ENCODE measurements around the gene LARGE2. TPM values are rescaled to one million over a fixed set of nuclear protein-coding genes. Genes with fewer than 3 reads are reported as not detected.
A peak's percentile ranks its signal among the peaks of the same experiment; 100 is the strongest.
"Not testable (repeated sequence)": the region's sequence is repeated elsewhere in the genome, so short reads cannot be mapped to it uniquely, and the experiment has no call there.

Gene LARGE2
- total RNA-seq, 4 donors from 2014 or later = 0.17 TPM; not detected in 3

DNA sequence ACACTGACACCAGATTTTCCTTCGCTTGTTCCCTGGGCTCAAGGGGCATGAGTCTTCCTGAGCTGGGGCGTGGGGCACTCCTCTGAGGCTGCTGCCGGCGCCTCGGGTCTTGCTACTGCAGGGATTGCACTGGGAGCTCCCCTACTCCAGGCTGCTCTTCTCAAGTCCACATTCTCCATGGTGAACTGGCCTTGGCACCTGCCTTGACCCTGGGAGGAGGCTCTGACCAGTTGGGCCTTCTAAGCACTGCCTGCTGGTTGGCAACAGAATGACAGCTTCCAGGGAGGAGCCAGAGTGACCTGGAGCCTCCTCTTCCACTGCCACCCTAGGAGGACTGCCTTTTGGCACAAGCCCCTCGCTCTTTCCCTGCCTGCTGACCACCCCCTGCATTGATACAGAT lies 24.9 kb upstream of the LARGE2 start:
- WGBS = 92% methylated on average over 5 of the region's 6 CpGs
- Histone ChIP-seq H3K36me3 (peaks cover 0 to 6% (median 4%) of the 10 kb centered on the region in 4 donors), H3K27me3 (peaks cover 0 to 25% (median 0%) of the 10 kb centered on the region in 4 donors), H3K9me3 (no peaks in the 10 kb centered on the region), H3K27ac (replicated peaks in 1 of 4) (no peak overlapping the region), H3K4me3 (no peak overlapping the region), H3K4me1 (peaks cover 20 to 31% (median 26%) of the 10 kb centered on the region in 4 donors)
- no peak for DNase-seq (ENCODE audit: extremely low spot score)
- intact Hi-C loops (cut with DNase I) = no loop called here
- TF ChIP-seq, protein P1, sequence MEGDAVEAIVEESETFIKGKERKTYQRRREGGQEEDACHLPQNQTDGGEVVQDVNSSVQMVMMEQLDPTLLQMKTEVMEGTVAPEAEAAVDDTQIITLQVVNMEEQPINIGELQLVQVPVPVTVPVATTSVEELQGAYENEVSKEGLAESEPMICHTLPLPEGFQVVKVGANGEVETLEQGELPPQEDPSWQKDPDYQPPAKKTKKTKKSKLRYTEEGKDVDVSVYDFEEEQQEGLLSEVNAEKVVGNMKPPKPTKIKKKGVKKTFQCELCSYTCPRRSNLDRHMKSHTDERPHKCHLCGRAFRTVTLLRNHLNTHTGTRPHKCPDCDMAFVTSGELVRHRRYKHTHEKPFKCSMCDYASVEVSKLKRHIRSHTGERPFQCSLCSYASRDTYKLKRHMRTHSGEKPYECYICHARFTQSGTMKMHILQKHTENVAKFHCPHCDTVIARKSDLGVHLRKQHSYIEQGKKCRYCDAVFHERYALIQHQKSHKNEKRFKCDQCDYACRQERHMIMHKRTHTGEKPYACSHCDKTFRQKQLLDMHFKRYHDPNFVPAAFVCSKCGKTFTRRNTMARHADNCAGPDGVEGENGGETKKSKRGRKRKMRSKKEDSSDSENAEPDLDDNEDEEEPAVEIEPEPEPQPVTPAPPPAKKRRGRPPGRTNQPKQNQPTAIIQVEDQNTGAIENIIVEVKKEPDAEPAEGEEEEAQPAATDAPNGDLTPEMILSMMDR (IDR thresholded peaks at IDR 0.05) = no peak
- TF ChIP-seq POLR2AphosphoS5 (IDR thresholded peaks at IDR 0.05) (no peak), EP300 (IDR thresholded peaks at IDR 0.05) (no peak)

DNA sequence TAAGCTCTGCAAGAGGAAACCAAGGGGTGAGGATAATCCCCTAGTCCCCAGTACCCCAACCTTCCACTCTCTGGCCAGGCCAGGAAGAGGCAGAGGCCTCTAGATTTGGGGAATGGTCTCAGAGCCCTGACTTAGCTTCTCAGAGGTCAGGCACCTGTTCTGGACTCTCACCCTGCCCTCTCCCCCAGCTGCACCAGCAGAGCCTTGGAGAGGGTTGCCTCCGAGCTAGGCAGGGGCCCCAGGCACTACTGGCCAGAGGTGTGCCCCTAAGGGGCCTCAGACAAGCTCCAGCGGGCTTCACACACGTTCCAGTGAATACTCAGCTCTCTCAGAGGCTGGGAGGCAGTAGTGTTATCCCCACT lies 23.4 kb upstream of the LARGE2 start:
- TF ChIP-seq EP300 (IDR thresholded peaks at IDR 0.05) (no peak), POLR2A (IDR thresholded peaks at IDR 0.05; ENCODE audit: low read depth) (no peak), POLR2AphosphoS5 (IDR thresholded peaks at IDR 0.05) (no peak)
- TF ChIP-seq, protein P1 (IDR thresholded peaks at IDR 0.05) = no peak
- H3K36me3 ChIP-seq = peaks cover 0 to 21% (median 17%) of the 10 kb centered on the region in 4 donors
- H3K4me1 ChIP-seq = peaks cover 20 to 31% (median 26%) of the 10 kb centered on the region in 4 donors
- intact Hi-C loops (cut with DNase I) = no loop called here
- 20% methylated on average over 3 of the region's 3 CpGs for WGBS
- H3K27me3 ChIP-seq = peaks cover 0 to 25% (median 0%) of the 10 kb centered on the region in 4 donors
- peak overlapping the region; percentile 62 to 79 (median 69) for H3K27ac ChIP-seq (replicated peaks in 1 of 4)
- H3K9me3 ChIP-seq = no peaks in the 10 kb centered on the region
- H3K4me3 ChIP-seq = peak overlapping the region; percentile 61 to 84 (median 66)
- DNase-seq (ENCODE audit: extremely low spot score) = no peak

DNA sequence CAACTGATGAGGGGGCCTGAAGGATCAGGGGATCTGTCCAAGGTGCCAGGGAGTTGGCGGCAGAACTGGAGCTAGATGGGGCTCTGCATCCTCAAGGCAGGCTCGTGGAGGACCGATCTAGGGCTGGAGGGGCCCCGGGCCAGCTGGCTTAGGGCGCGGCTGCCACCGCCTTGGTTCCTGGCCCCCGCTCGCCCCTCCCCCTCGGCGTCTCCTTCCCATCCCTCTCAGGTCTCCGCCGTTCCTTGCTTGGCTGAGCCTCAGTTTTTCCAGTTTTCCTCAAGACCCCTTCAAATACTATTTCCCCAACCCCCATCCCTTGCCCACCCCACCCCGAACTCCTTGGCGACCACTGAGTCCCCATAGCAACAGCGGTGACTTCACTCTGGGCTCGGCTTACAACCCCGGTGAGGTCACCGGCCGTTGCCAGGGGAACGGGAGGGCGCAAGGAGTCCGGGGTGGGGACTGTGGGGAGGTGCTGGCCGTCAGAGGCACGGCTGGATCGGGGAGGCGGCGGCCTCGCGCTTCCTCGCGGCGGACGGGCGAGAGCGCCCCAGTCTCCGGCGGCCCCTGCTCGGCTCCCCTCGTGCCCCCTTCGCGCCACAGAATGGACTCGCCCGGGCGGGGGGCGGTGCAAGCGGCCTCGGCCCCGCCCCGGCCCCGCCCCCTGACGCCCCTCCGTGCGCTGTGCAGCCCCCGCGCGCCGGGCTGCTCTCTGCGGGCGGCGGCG lies 22.8 kb upstream of the LARGE2 start:
- TF ChIP-seq, protein P1 (IDR thresholded peaks at IDR 0.05) = no peak
- no peak for TF ChIP-seq EP300 (IDR thresholded peaks at IDR 0.05)
- TF ChIP-seq POLR2A (IDR thresholded peaks at IDR 0.05; ENCODE audit: low read depth) = no peak
- TF ChIP-seq POLR2AphosphoS5 (IDR thresholded peaks at IDR 0.05) = peak; percentile 32 to 54
- Histone ChIP-seq H3K4me1 (peaks cover 20 to 31% (median 26%) of the 10 kb centered on the region in 4 donors), H3K27ac (replicated peaks in 1 of 4) (peak overlapping the region; percentile 62 to 79 (median 69)), H3K27me3 (peaks cover 0 to 21% (median 0%) of the 10 kb centered on the region in 4 donors), H3K36me3 (peaks cover 0 to 27% (median 23%) of the 10 kb centered on the region in 4 donors), H3K4me3 (peak overlapping the region; percentile 61 to 84 (median 66)), H3K9me3 (no peaks in the 10 kb centered on the region)
- no peak for DNase-seq (ENCODE audit: extremely low spot score)
- under 1% methylated on average over 45 of the region's 62 CpGs for WGBS
- intact Hi-C loops (cut with DNase I) = no loop called here

DNA sequence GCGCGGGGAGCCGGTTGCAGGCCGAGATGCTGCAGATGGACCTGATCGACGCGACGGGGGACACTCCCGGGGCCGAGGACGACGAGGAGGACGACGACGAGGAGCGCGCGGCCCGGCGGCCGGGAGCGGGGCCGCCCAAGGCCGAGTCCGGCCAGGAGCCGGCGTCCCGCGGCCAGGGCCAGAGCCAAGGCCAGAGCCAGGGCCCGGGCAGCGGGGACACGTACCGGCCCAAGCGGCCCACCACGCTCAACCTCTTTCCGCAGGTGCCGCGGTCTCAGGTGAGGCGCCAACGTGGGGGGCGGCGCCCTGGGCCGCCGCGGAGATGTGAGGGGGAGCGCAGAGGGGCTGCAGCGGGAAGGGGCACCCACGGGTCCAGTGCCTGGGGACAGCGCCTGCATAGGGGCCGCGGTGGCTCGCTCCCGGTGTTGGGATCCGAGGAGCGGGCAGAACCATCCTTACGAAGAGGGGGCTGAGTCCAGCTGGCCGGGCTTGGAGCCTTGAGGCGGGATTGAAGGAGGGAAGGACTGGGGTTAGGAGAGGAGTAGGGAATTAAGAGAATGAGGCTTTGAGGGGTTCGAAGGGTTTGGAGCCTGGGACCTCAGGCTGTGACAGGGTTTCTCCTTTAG lies 22.2 kb upstream of the LARGE2 start:
- H3K27ac ChIP-seq (replicated peaks in 1 of 4) = peak overlapping the region; percentile 62 to 79 (median 69)
- peak overlapping the region; percentile 61 to 84 (median 66) for H3K4me3 ChIP-seq
- H3K9me3 ChIP-seq; intact Hi-C loops (cut with DNase I); DNase-seq (ENCODE audit: extremely low spot score): not testable (repeated sequence)
- H3K27me3 ChIP-seq = peaks cover 0 to 14% (median 0%) of the 10 kb centered on the region in 4 donors
- 3% methylated on average over 22 of the region's 59 CpGs for WGBS
- H3K4me1 ChIP-seq = peaks cover 20 to 31% (median 26%) of the 10 kb centered on the region in 4 donors
- H3K36me3 ChIP-seq = peaks cover 0 to 34% (median 27%) of the 10 kb centered on the region in 4 donors

DNA sequence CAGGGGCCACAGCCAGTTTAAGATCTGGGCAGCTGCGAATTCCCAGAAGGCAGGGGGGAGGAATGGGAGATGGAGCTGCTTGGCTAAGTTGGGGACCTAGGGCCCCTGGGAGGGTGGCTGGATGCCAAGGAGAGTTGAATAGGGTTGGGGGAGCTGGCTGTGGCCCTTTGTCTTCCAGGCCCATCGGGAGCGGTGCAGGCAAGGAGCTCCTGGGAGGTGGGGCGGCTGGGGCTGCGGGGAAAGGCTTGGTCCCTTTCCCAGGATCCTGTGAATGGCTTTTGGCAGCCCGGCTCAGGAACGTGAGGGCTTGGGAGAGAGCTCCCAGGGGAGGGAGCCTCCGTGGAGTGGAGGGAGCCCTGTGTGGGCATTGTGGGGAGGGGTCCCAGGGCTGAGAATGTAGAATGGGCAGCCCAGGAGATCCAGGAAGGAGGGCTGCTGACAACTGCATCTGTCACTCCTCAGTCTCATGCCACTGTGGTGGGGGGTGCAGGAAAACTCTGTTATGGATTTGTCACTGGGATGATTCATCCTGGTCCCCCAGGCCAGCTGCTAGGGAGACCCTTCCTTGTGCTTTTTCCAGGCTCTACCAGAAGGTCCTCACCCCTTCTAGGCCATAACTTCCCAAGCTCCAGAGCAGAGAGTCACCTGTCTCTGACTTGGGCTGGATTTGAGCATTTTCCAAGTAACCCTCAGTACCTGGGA lies 21.4 kb upstream of the LARGE2 start:
- intact Hi-C loops (cut with DNase I) = no loop called here

More for the DNA sequence above, 21.4 kb upstream of the LARGE2 start:
- DNase-seq (ENCODE audit: extremely low spot score) = no peak
- peaks cover 20 to 31% (median 26%) of the 10 kb centered on the region in 4 donors for H3K4me1 ChIP-seq
- peak overlapping the region; percentile 61 to 84 (median 66) for H3K4me3 ChIP-seq
- peaks cover 0 to 41% (median 29%) of the 10 kb centered on the region in 4 donors for H3K36me3 ChIP-seq
- 33% methylated on average over 6 of the region's 8 CpGs for WGBS
- no peaks in the 10 kb centered on the region for H3K9me3 ChIP-seq
- H3K27ac ChIP-seq (replicated peaks in 1 of 4) = peak overlapping the region; percentile 62 to 79 (median 69)
- H3K27me3 ChIP-seq = peaks cover 0 to 8% (median 0%) of the 10 kb centered on the region in 4 donors
- TF ChIP-seq, protein P1 (IDR thresholded peaks at IDR 0.05) = no peak
